ENCODE measurements around the gene INTS7.
"Not testable (repeated sequence)": the region's sequence is repeated elsewhere in the genome, so short reads cannot be mapped to it uniquely, and the experiment has no call there.

- TF ChIP-seq TSHZ2, SNAI2, CSRNP3, CSDC2 (CRISPR knock-in tag; IDR thresholded peaks at IDR 0.05): not testable (repeated sequence)
Observed at GRCh38 chr1:211916458-211916857, 118.9 kb downstream of the INTS7 start.

All from SK-N-SH treated with all-trans-retinoic acid at 6 μM for 48 hours (cell line).